CD8-positive, alpha-beta memory T cell (primary cell): ENCODE measurements around the gene C2orf66. TPM values are rescaled to one million over a fixed set of nuclear protein-coding genes. Genes with fewer than 3 reads are reported as not detected.

Experiments
- CTCF ChIA-PET: fragments of 350-600 bp; sonication (Branson Sonifier 250); formaldehyde crosslinking; loops from one replicate; lab custom pipeline; 2021; ENCODE audit warnings: antibody characterized with exemption; lab: Charles Lee
- POLR2A ChIA-PET: fragments of 350-600 bp; sonication (Branson Sonifier 250); formaldehyde crosslinking; loops from one replicate; lab custom pipeline; 2021; ENCODE audit warnings: antibody characterized with exemption; lab: Charles Lee
- DNase-seq, 5 donors: peaks; one replicate each; pipeline versions ENCODE4 v3.0.0 to v3.0.0-alpha.2; 2020 to 2022; ENCODE audit warnings: mixed read lengths in 1 of 5
- H3K27ac ChIP-seq: one replicate; pipeline ENCODE4 v1.7.0; 2013; ENCODE audit warnings: low read depth, mild to moderate bottlenecking, low read length, moderate library complexity
- H3K27me3 ChIP-seq: 2 replicates; pipeline ENCODE4 v1.7.0; 2013; ENCODE audit warnings: low read length, mild to moderate bottlenecking; ENCODE audit not compliant: insufficient read depth, poor library complexity, severe bottlenecking
- H3K36me3 ChIP-seq: 2 replicates; pipeline ENCODE4 v1.7.0; 2013; ENCODE audit warnings: mild to moderate bottlenecking, low read length, moderate library complexity; ENCODE audit not compliant: insufficient read depth
- H3K4me1 ChIP-seq: 2 replicates; pipeline ENCODE4 v1.7.0; 2013; ENCODE audit warnings: mild to moderate bottlenecking, low read length, moderate library complexity; ENCODE audit not compliant: insufficient read depth
- H3K4me3 ChIP-seq: 2 replicates; pipeline ENCODE4 v1.7.0; 2013; ENCODE audit warnings: mild to moderate bottlenecking, low read length
- H3K9me3 ChIP-seq: 2 replicates; pipeline ENCODE4 v1.7.0; 2013; ENCODE audit warnings: mild to moderate bottlenecking, low read length
- H3K27ac Mint-ChIP-seq, 8 donors: one replicate each; pipeline ENCODE4 v1.8.0; 2020 to 2021; ENCODE audit warnings: mixed read lengths in 8 of 8, mild to moderate bottlenecking in 6 of 8, inconsistent platforms in 3 of 8, moderate library complexity in 3 of 8
- H3K27me3 Mint-ChIP-seq, 2 donors: one replicate each; pipeline ENCODE4 v1.8.0; 2020 to 2021; ENCODE audit warnings: mixed read lengths in 2 of 2, mild to moderate bottlenecking in 1 of 2, moderate library complexity in 1 of 2
- H3K36me3 Mint-ChIP-seq, 3 donors: one replicate each; pipeline ENCODE4 v1.8.0; 2020 to 2021; ENCODE audit warnings: mixed read lengths in 3 of 3, inconsistent platforms in 1 of 3, mild to moderate bottlenecking in 1 of 3
- H3K4me1 Mint-ChIP-seq, 3 donors: one replicate each; pipeline ENCODE4 v1.8.0; 2020 to 2021; ENCODE audit warnings: mixed read lengths in 3 of 3, inconsistent platforms in 1 of 3, mild to moderate bottlenecking in 1 of 3
- H3K4me3 Mint-ChIP-seq, 7 donors: one replicate each; pipeline ENCODE4 v1.8.0; 2020 to 2021; ENCODE audit warnings: mixed read lengths in 7 of 7, mild to moderate bottlenecking in 6 of 7, moderate library complexity in 4 of 7, inconsistent platforms in 2 of 7
- H3K9me3 Mint-ChIP-seq, 5 donors: one replicate each; pipeline ENCODE4 v1.8.0; 2020 to 2022; ENCODE audit warnings: mixed read lengths in 5 of 5, mild to moderate bottlenecking in 3 of 5, moderate library complexity in 2 of 5, inconsistent platforms in 1 of 5
- polyA plus RNA-seq: library from polyadenylated mRNA; unstranded; fragments of 300-500 nt; fragmentation: Illumina TruSeq; gene quantifications from one replicate; pipeline ENCODE4 v1.2.3, GENCODE V29; 2021
- total RNA-seq, 2 experiments: library from RNA; stranded (reverse); gene quantifications; one replicate each; pipeline ENCODE4 v1.2.3, GENCODE V29; 2021

C2orf66 gene
- total and polyA plus RNA-seq, 3 experiments from 2014 or later, result not detected

DNA sequence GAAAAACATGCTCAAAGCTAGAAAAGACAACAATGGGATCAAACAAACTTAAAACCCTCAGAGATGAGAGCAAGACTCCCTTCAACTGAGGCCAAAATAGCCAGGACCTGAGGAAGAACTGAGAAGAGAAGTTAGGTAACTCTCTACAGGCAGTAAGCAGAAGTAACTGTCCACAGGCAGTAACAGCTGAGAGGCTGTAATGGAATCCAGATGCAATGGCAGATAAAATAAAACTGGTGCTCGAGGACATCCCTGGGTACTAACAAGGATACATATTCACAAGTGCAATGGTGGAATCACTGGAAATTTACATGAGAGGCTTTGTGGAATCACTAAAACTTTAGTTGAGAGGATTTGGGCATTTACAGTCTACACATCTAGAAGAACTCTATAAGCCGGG, 30.4 kb upstream of the C2orf66 start:
- no peaks in the 10 kb centered on the region for H3K4me1 ChIP-seq
- no peaks in the 10 kb centered on the region for H3K27me3 Mint-ChIP-seq
- H3K4me3 ChIP-seq, result no peak overlapping the region
- H3K4me1 Mint-ChIP-seq, result no peaks in the 10 kb centered on the region
- no peaks in the 10 kb centered on the region for H3K36me3 ChIP-seq
- H3K4me3 Mint-ChIP-seq, result no peak overlapping the region
- no peak for DNase-seq
- H3K27ac ChIP-seq, result no peak overlapping the region
- no peak overlapping the region for H3K27ac Mint-ChIP-seq
- H3K27me3 ChIP-seq, result no peaks in the 10 kb centered on the region
- H3K9me3 ChIP-seq, result no peaks in the 10 kb centered on the region
- peaks cover 5 to 32% (median 10%) of the 10 kb centered on the region in 3 donors for H3K36me3 Mint-ChIP-seq
- CTCF ChIA-PET, result no interaction called here
- no peaks in the 10 kb centered on the region for H3K9me3 Mint-ChIP-seq
- POLR2A ChIA-PET, result no interaction called here

- DNase-seq, result no peak
- H3K4me3 Mint-ChIP-seq, result no peak overlapping the region
- Histone ChIP-seq H3K27ac (no peak overlapping the region), H3K4me3 (no peak overlapping the region), H3K36me3 (no peaks in the 10 kb centered on the region), H3K4me1 (no peaks in the 10 kb centered on the region), H3K27me3 (no peaks in the 10 kb centered on the region), H3K9me3 (no peaks in the 10 kb centered on the region)
- H3K27ac Mint-ChIP-seq, result no peak overlapping the region
- H3K27me3 Mint-ChIP-seq, result no peaks in the 10 kb centered on the region
- H3K9me3 Mint-ChIP-seq, result no peaks in the 10 kb centered on the region
- H3K36me3 Mint-ChIP-seq, result peaks cover 5 to 21% (median 10%) of the 10 kb centered on the region in 3 donors
- CTCF ChIA-PET, result no interaction called here
- no peaks in the 10 kb centered on the region for H3K4me1 Mint-ChIP-seq
- POLR2A ChIA-PET, result no interaction called here
Observed at GRCh38 chr2:196836440-196836839, 27.3 kb upstream of the C2orf66 start.

DNA sequence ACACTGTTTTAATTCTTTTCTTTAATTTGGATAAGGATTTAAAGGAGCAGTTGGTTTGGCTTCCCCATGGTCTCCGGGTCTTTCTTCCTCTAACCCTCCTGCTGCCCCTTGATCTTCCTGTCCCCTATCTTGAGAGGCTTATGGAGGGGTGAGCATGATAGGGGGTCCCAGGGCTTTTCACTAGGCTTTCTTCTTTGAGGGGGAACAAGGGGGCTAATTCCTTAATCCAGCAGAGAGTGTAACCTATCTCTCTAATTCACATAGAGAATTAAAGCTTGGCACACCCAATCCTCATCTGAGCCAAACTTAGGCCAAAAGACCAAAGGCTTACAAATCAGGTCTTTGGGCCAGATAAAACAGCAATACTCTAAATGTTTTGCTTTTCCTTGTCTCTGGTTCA, 21.5 kb upstream of the C2orf66 start:
- no peaks in the 10 kb centered on the region for H3K9me3 ChIP-seq
- Mint-ChIP-seq H3K27me3 (peaks cover 0 to 2% of the 10 kb centered on the region in 2 donors), H3K4me3 (no peak overlapping the region), H3K27ac (no peak overlapping the region), H3K36me3 (no peaks in the 10 kb centered on the region), H3K4me1 (no peaks in the 10 kb centered on the region), H3K9me3 (no peaks in the 10 kb centered on the region)
- H3K4me1 ChIP-seq, result no peaks in the 10 kb centered on the region
- ChIA-PET CTCF (no interaction called here), POLR2A (no interaction called here)
- H3K4me3 ChIP-seq, result no peak overlapping the region
- no peak for DNase-seq
- no peaks in the 10 kb centered on the region for H3K27me3 ChIP-seq
- no peak overlapping the region for H3K27ac ChIP-seq
- no peaks in the 10 kb centered on the region for H3K36me3 ChIP-seq

DNA sequence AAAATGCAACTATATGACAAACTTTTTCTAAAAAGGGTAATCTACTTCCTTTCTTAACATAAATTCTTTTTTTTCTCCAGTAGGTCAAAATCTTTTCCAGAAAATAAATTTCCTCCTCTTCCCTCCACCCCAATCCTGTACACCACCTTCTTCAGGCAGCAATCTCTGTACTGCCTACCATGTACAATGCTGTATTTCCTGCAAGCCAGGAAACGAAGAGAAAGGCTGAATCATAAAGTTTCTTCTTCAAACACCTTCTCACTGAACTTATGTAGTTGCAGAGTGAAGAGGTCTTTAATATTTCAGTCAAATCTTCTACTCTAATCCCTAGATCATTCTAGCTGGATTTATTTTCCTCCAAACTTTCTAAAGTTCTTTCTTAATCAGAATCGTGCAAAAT, 18.2 kb upstream of the C2orf66 start:
- ChIA-PET POLR2A (no interaction called here), CTCF (no interaction called here)
- H3K27ac Mint-ChIP-seq, result no peak overlapping the region
- DNase-seq, result no peak
- no peaks in the 10 kb centered on the region for H3K9me3 ChIP-seq
- no peaks in the 10 kb centered on the region for H3K4me1 Mint-ChIP-seq
- no peaks in the 10 kb centered on the region for H3K36me3 Mint-ChIP-seq
- H3K9me3 Mint-ChIP-seq, result no peaks in the 10 kb centered on the region
- peaks cover 2 to 22% of the 10 kb centered on the region in 2 donors for H3K27me3 Mint-ChIP-seq
- no peak overlapping the region for H3K4me3 ChIP-seq
- H3K27me3 ChIP-seq, result no peaks in the 10 kb centered on the region
- H3K4me1 ChIP-seq, result no peaks in the 10 kb centered on the region
- H3K27ac ChIP-seq, result no peak overlapping the region
- no peak overlapping the region for H3K4me3 Mint-ChIP-seq
- no peaks in the 10 kb centered on the region for H3K36me3 ChIP-seq

- ChIA-PET CTCF (no interaction called here), POLR2A (no interaction called here)
- Mint-ChIP-seq H3K9me3 (peaks cover 3 to 10% (median 7%) of the 10 kb centered on the region in 5 donors), H3K36me3 (peaks cover 0 to 7% (median 2%) of the 10 kb centered on the region in 3 donors), H3K4me3 (no peak overlapping the region), H3K27me3 (peaks cover 12 to 53% of the 10 kb centered on the region in 2 donors), H3K4me1 (no peaks in the 10 kb centered on the region), H3K27ac (no peak overlapping the region)
- Histone ChIP-seq H3K9me3 (no peaks in the 10 kb centered on the region), H3K4me1 (no peaks in the 10 kb centered on the region), H3K36me3 (no peaks in the 10 kb centered on the region), H3K4me3 (no peak overlapping the region), H3K27me3 (peaks cover 8% of the 10 kb centered on the region), H3K27ac (no peak overlapping the region)
- no peak for DNase-seq
Observed at GRCh38 chr2:196823750-196824522, 14.8 kb upstream of the C2orf66 start.

DNA sequence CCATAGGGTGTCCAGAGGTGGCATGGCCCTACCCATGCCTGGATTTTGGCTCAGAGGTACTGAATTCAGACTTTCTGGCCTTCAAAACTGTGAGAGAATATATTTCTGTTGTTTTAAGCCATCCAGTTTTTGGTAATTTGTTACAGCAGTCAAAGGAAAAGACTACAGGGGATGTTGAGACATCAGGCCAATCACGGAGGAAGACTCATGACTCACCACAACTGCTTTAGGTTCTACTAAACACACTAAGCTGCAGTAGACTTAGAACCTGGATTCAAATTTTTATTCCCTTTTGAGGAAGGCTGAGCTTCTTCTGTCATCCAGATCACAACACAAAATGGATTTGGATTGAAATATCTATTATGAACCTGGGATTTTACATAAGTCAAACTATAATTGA, 12.0 kb upstream of the C2orf66 start:
- peaks cover 8% of the 10 kb centered on the region for H3K27me3 ChIP-seq
- Mint-ChIP-seq H3K36me3 (peaks cover 0 to 17% (median 5%) of the 10 kb centered on the region in 3 donors), H3K9me3 (peaks cover 8 to 30% (median 20%) of the 10 kb centered on the region in 5 donors), H3K27me3 (peaks cover 19 to 67% of the 10 kb centered on the region in 2 donors), H3K4me1 (no peaks in the 10 kb centered on the region), H3K27ac (no peak overlapping the region), H3K4me3 (no peak overlapping the region)
- H3K4me3 ChIP-seq, result no peak overlapping the region
- H3K27ac ChIP-seq, result no peak overlapping the region
- no peak for DNase-seq
- no peaks in the 10 kb centered on the region for H3K9me3 ChIP-seq
- no peaks in the 10 kb centered on the region for H3K36me3 ChIP-seq
- CTCF ChIA-PET, result interaction anchor here (1.3 kb wide), 1 partner anchor 43 kb away, joined by 3 read pairs; no protein-coding TSS in a partner anchor
- POLR2A ChIA-PET, result interaction anchor here (0.6 kb wide), 1 partner anchor 1334 kb away, joined by 7 read pairs; no protein-coding TSS in a partner anchor
- no peaks in the 10 kb centered on the region for H3K4me1 ChIP-seq

- Mint-ChIP-seq H3K9me3 (peaks cover 0 to 3% (median 0%) of the 10 kb centered on the region in 5 donors), H3K27me3 (peaks cover 12 to 60% of the 10 kb centered on the region in 2 donors), H3K4me1 (no peaks in the 10 kb centered on the region), H3K4me3 (no peak overlapping the region), H3K36me3 (peaks cover 0 to 6% (median 0%) of the 10 kb centered on the region in 3 donors), H3K27ac (no peak overlapping the region)
- no peaks in the 10 kb centered on the region for H3K36me3 ChIP-seq
- H3K4me3 ChIP-seq, result no peak overlapping the region
- DNase-seq, result no peak
- POLR2A ChIA-PET, result no interaction called here
- no peak overlapping the region for H3K27ac ChIP-seq
- CTCF ChIA-PET, result interaction anchor here (1.1 to 1.5 kb wide), 2 partner anchors 9 to 57 kb away, joined by 3 read pairs; partner anchors contain the start of gene GTF3C3
- H3K27me3 ChIP-seq, result peaks cover 14% of the 10 kb centered on the region
- no peaks in the 10 kb centered on the region for H3K9me3 ChIP-seq
- no peaks in the 10 kb centered on the region for H3K4me1 ChIP-seq
Observed at GRCh38 chr2:196808083-196808665, 981 bp downstream of the C2orf66 start.

GRCh38 chr2:196804381-196804780, 4.8 kb downstream of the C2orf66 start:
- Mint-ChIP-seq H3K36me3 (peaks cover 0 to 2% (median 0%) of the 10 kb centered on the region in 3 donors), H3K9me3 (no peaks in the 10 kb centered on the region), H3K4me3 (no peak overlapping the region), H3K27ac (no peak overlapping the region), H3K4me1 (peaks cover 8 to 11% (median 8%) of the 10 kb centered on the region in 3 donors), H3K27me3 (peaks cover 6 to 41% of the 10 kb centered on the region in 2 donors)
- no peaks in the 10 kb centered on the region for H3K36me3 ChIP-seq
- no peak overlapping the region for H3K27ac ChIP-seq
- DNase-seq, result no peak
- H3K4me3 ChIP-seq, result no peak overlapping the region
- H3K9me3 ChIP-seq, result no peaks in the 10 kb centered on the region
- CTCF ChIA-PET, result no interaction called here
- no peaks in the 10 kb centered on the region for H3K27me3 ChIP-seq
- POLR2A ChIA-PET, result no interaction called here
- no peaks in the 10 kb centered on the region for H3K4me1 ChIP-seq
